ENCODE measurements around the gene PTPN4. TPM values are rescaled to one million over a fixed set of nuclear protein-coding genes. Genes with fewer than 3 reads are reported as not detected.

Gene PTPN4
- total RNA-seq, 1 experiment from 2014 or later, result 80.5 TPM

GRCh38 chr2:119713819-119714490 is 45.8 kb upstream of the PTPN4 start:
- Mint-ChIP-seq H3K27me3 (ENCODE audit: low read depth) (peaks cover 3% of the 10 kb centered on the region), H3K9me3 (no peaks in the 10 kb centered on the region), H3K27ac (no peak overlapping the region), H3K4me3 (no peak overlapping the region), H3K36me3 (ENCODE audit: insufficient read depth in 1 of 3, low read depth in 3 of 3) (no peaks in the 10 kb centered on the region), H3K4me1 (peaks cover 7 to 12% of the 10 kb centered on the region in 2 experiments)
- Histone ChIP-seq H3K4me1 (ENCODE audit: insufficient read depth, low read length) (no peaks in the 10 kb centered on the region), H2BK20ac (ENCODE audit: low read depth, low read length, poor library complexity, severe bottlenecking) (no peak overlapping the region), H2BK15ac (ENCODE audit: low read depth, low read length) (no peak overlapping the region), H3K18ac (ENCODE audit: insufficient read length, low read depth, low read length) (no peak overlapping the region), H3K14ac (ENCODE audit: insufficient read depth, low read length) (no peak overlapping the region), H2AFZ (ENCODE audit: low read length) (no peak overlapping the region), H2AK5ac (ENCODE audit: insufficient read length, low read length) (no peak overlapping the region), H3T11ph (ENCODE audit: low read length) (no peak overlapping the region), H3K23ac (ENCODE audit: insufficient read length, low read depth, low read length) (no peak overlapping the region), H3K79me1 (ENCODE audit: insufficient read depth, low read depth, low read length, poor library complexity, severe bottlenecking) (no peaks in the 10 kb centered on the region), H2BK5ac (ENCODE audit: insufficient read length, low read length) (no peak overlapping the region), H3K9ac (ENCODE audit: extremely low read depth, insufficient read length, low read length) (no peak overlapping the region), H3K79me2 (ENCODE audit: insufficient read depth, low read length) (no peaks in the 10 kb centered on the region), H2BK12ac (ENCODE audit: insufficient read length, low read depth, low read length) (no peak overlapping the region), H3K4ac (ENCODE audit: low read depth, low read length) (no peak overlapping the region), H3K56ac (ENCODE audit: insufficient read length, low read depth, low read length) (no peak overlapping the region), H3K23me2 (ENCODE audit: insufficient read length, low read depth, low read length, poor library complexity, severe bottlenecking) (no peaks in the 10 kb centered on the region), H3K9me3 (ENCODE audit: control insufficient read depth, low read depth, low read length) (no peaks in the 10 kb centered on the region), H4K91ac (ENCODE audit: insufficient read length, low read depth, low read length) (no peak overlapping the region), H2BK120ac (ENCODE audit: low read depth, low read length, poor library complexity, severe bottlenecking) (no peak overlapping the region), H3K4me2 (ENCODE audit: insufficient read depth, insufficient read length, low read length) (no peak overlapping the region), H4K20me1 (ENCODE audit: control insufficient read depth, insufficient read depth, insufficient read length) (no peaks in the 10 kb centered on the region), H3K27me3 (ENCODE audit: insufficient read depth, low read length) (no peaks in the 10 kb centered on the region), H3K27ac (ENCODE audit: insufficient read length, low read depth, low read length) (no peak overlapping the region), H4K5ac (ENCODE audit: insufficient read length, low read depth, low read length) (no peak overlapping the region), H4K8ac (replicated peaks; ENCODE audit: insufficient read length, low read depth, low read length) (peak overlapping the region; percentile 33)
- no peak for TF ChIP-seq CTCF (conservative IDR thresholded peaks at IDR 0.05)
- no CpG with 5 or more reads among the region's 7 CpGs for WGBS (ENCODE audit: extremely low coverage, insufficient read length, low lambda C conversion rate)
- DNase-seq, result no peak
